PC-3 (cell line): Measurements from ENCODE around the gene RBM20. TPM values are rescaled to one million over a fixed set of nuclear protein-coding genes. Genes with fewer than 3 reads are reported as not detected.

Experiments used
- ATAC-seq: fragments of 200-7000 bp; cut with Tn5 transposase; 2 replicates; pipeline ENCODE4 v1.9.1; 2020; ENCODE audit warnings: mild to moderate bottlenecking, moderate library complexity
- BruUV-seq: library from RNA; stranded (reverse); fragments of 400-500 nt; replicated peaks from 2 replicates; lab custom pipeline; 2021; lab: Mats Ljungman, UMichigan
- CTCF ChIA-PET: fragments of 300-600 bp; sonication (Branson Sonifier 250); formaldehyde crosslinking; loops from one replicate; lab custom pipeline; 2022; ENCODE audit warnings: antibody characterized with exemption; lab: Charles Lee
- POLR2A ChIA-PET: fragments of 300-600 bp; sonication (Branson Sonifier 250); formaldehyde crosslinking; loops from one replicate; lab custom pipeline; 2022; ENCODE audit warnings: antibody characterized with exemption; ENCODE audit not compliant: unreplicated experiment; lab: Charles Lee
- DNase-seq: peaks from one replicate; pipeline ENCODE4 v3.0.0-alpha.2; 2015
- H2AFZ ChIP-seq: fragments of 300-600 bp; sonication (generic); 2 replicates; pipeline ENCODE4 v1.6.0; 2016; ENCODE audit warnings: antibody characterized with exemption, low read length
- H3F3A ChIP-seq: fragments of 300-600 bp; sonication (generic); one replicate; pipeline ENCODE4 v1.6.0; 2017; ENCODE audit warnings: antibody characterized with exemption, low read length, control low read depth, mild to moderate bottlenecking; ENCODE audit not compliant: unreplicated experiment
- H3K27ac ChIP-seq: fragments of 300-600 bp; sonication (generic); 2 replicates; pipeline ENCODE4 v1.5.1; 2016; ENCODE audit warnings: mild to moderate bottlenecking, low read length
- H3K27me3 ChIP-seq: fragments of 300-600 bp; sonication (generic); 2 replicates; pipeline ENCODE4 v1.6.1; 2016; ENCODE audit warnings: low read length, mixed read lengths
- H3K36me3 ChIP-seq: fragments of 300-600 bp; sonication (generic); 2 replicates; pipeline ENCODE4 v1.6.1; 2016; ENCODE audit warnings: low read depth, mixed run types, low read length, mixed read lengths
- H3K4me1 ChIP-seq: fragments of 300-600 bp; sonication (generic); 2 replicates; pipeline ENCODE4 v1.5.1; 2016; ENCODE audit warnings: low read length; ENCODE audit not compliant: insufficient read depth
- H3K4me2 ChIP-seq: fragments of 300-600 bp; sonication (generic); 2 replicates; pipeline ENCODE4 v1.6.0; 2016; ENCODE audit warnings: low read length
- H3K4me3 ChIP-seq: fragments of 300-600 bp; sonication (generic); 2 replicates; pipeline ENCODE4 v1.5.1; 2016; ENCODE audit warnings: mild to moderate bottlenecking, low read length, mixed read lengths
- H3K79me2 ChIP-seq: fragments of 300-600 bp; sonication (generic); 2 replicates; pipeline ENCODE4 v1.6.1; 2017; ENCODE audit warnings: low read length, mixed read lengths
- H3K9ac ChIP-seq: fragments of 300-600 bp; sonication (generic); 2 replicates; pipeline ENCODE4 v1.6.0; 2016; ENCODE audit warnings: mild to moderate bottlenecking, low read length
- H3K9me2 ChIP-seq: fragments of 300-600 bp; sonication (generic); replicated peaks from 2 replicates; pipeline ENCODE4 v1.6.1; 2016; ENCODE audit warnings: mixed run types, low read length, mixed read lengths
- H3K9me3 ChIP-seq: fragments of 300-600 bp; sonication (generic); 2 replicates; pipeline ENCODE4 v1.6.1; 2016; ENCODE audit warnings: low read length, mixed read lengths
- H4K20me1 ChIP-seq: fragments of 300-600 bp; sonication (generic); 2 replicates; pipeline ENCODE4 v1.6.1; 2016; ENCODE audit warnings: low read length, mixed read lengths
- CTCF ChIP-seq: fragments of 300-600 bp; sonication (generic); conservative IDR thresholded peaks from 2 replicates; pipeline ENCODE4 v1.5.1; 2017; ENCODE audit warnings: antibody characterized with exemption, low read depth, mild to moderate bottlenecking, low read length
- EZH2 ChIP-seq: fragments of 300-600 bp; sonication (generic); IDR thresholded peaks from one replicate; pipeline ENCODE4 v1.6.1; 2017; ENCODE audit warnings: antibody characterized with exemption, mild to moderate bottlenecking, low read length; ENCODE audit not compliant: unreplicated experiment
- EZH2phosphoT487 ChIP-seq: fragments of 300-600 bp; sonication (generic); IDR thresholded peaks from 2 replicates; pipeline ENCODE4 v1.6.1; 2018; ENCODE audit warnings: mild to moderate bottlenecking, antibody characterized with exemption, low read length, borderline replicate concordance
- intact Hi-C: fragments of 100-400 bp; cut with micrococcal nuclease; formaldehyde crosslinking; loops from 2 replicates; pipeline ENCODE4 v1.9.0; 2023
- total RNA-seq: library from RNA; depleted of rRNA; stranded (reverse); fragments of >200 nt; gene quantifications from 2 replicates; pipeline ENCODE4 v1.2.3, GENCODE V29; 2014

Gene RBM20
- total RNA-seq, 1 experiment from 2014 or later: 0.40 TPM

GRCh38 chr10:110651044-110651958 lies 7.2 kb downstream of the RBM20 start:
- no peak overlapping the region for H3K9ac ChIP-seq
- H3K9me3 ChIP-seq: no peaks in the 10 kb centered on the region
- no peaks in the 10 kb centered on the region for H4K20me1 ChIP-seq
- POLR2A ChIA-PET: no interaction called here
- no peaks in the 10 kb centered on the region for H3F3A ChIP-seq
- no peaks in the 10 kb centered on the region for H3K27me3 ChIP-seq
- H3K9me2 ChIP-seq: no peaks in the 10 kb centered on the region
- no peak overlapping the region for H3K4me2 ChIP-seq
- BruUV-seq: no TSS peak
- no peak overlapping the region for H2AFZ ChIP-seq
- CTCF ChIA-PET: no interaction called here
- DNase-seq: no peak
- peaks cover 18% of the 10 kb centered on the region for H3K4me1 ChIP-seq
- no peak for TF ChIP-seq EZH2
- TF ChIP-seq EZH2phosphoT487: no peak
- no peak for TF ChIP-seq CTCF
- no peak overlapping the region for H3K4me3 ChIP-seq
- no peaks in the 10 kb centered on the region for H3K79me2 ChIP-seq
- H3K36me3 ChIP-seq: no peaks in the 10 kb centered on the region
- H3K27ac ChIP-seq: no peak overlapping the region
- ATAC-seq: no peak
- intact Hi-C loops: no loop called here

- no peak overlapping the region for H3K27ac ChIP-seq
- intact Hi-C loops: no loop called here
- no TSS peak for BruUV-seq
- no peaks in the 10 kb centered on the region for H3K79me2 ChIP-seq
- H3F3A ChIP-seq: no peaks in the 10 kb centered on the region
- no peaks in the 10 kb centered on the region for H3K36me3 ChIP-seq
- no peaks in the 10 kb centered on the region for H3K9me3 ChIP-seq
- ATAC-seq: no peak
- peaks cover 7% of the 10 kb centered on the region for H3K4me1 ChIP-seq
- H3K9me2 ChIP-seq: no peaks in the 10 kb centered on the region
- POLR2A ChIA-PET: no interaction called here
- no peak overlapping the region for H2AFZ ChIP-seq
- H3K9ac ChIP-seq: no peak overlapping the region
- TF ChIP-seq EZH2phosphoT487 (no peak), CTCF (no peak), EZH2 (no peak)
- DNase-seq: no peak
- H3K4me2 ChIP-seq: no peak overlapping the region
- no peaks in the 10 kb centered on the region for H4K20me1 ChIP-seq
- CTCF ChIA-PET: no interaction called here
- no peaks in the 10 kb centered on the region for H3K27me3 ChIP-seq
- no peak overlapping the region for H3K4me3 ChIP-seq
These were observed 8.5 kb downstream of the RBM20 start for GRCh38 chr10:110652475-110653118.
